Fibroblast of lung (primary cell): ENCODE measurements around the gene ATRNL1.
A peak's percentile ranks its signal among the peaks of the same experiment; 100 is the strongest.

Experiments used
- EZH2 ChIP-seq: IDR thresholded peaks from 2 replicates; pipeline ENCODE4 v1.5.1; 2012; ENCODE audit warnings: low read length, control low read depth, mild to moderate bottlenecking; ENCODE audit errors: missing control alignments
- TF ChIP-seq, protein P1 (sequence below), 2 donors: IDR thresholded peaks in 1 of 2; conservative IDR thresholded peaks in 1 of 2; 1 replicate in 1 of 2; 2 replicates in 1 of 2; pipeline ENCODE4 v1.5.1; 2011 to 2012; ENCODE audit warnings: low read length in 2 of 2, control low read depth in 1 of 2, inconsistent platforms in 1 of 2, low read depth in 1 of 2, mild to moderate bottlenecking in 1 of 2

DNA sequence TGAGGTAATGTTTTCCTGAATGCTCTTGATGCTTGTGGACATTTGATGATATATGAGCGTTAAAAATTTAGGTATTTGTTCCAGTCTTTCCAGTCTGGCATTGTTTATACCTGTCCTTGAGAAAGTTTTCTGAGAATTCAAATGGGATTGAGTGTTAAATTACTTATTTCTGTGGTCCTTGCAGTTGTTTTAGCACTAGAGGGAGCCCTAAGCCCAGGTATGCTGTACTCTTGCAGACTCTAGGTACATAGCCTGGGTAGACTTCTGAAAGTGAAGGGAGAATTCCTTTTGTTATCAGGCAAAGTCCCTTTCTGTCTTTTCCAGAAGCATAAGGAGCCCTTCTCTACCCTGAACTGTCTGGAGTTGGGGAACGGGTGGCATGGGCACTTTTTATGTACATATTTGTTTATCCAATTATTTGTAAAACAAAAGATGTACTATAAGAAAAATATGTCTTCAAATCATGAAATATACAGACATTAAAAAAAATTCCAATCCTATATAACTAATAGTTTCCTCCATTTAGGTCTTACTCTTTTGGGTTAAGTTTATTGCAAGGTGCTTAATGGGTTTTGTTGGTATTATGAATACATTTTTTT is 262.1 kb downstream of the ATRNL1 start:
- TF ChIP-seq, protein P1, sequence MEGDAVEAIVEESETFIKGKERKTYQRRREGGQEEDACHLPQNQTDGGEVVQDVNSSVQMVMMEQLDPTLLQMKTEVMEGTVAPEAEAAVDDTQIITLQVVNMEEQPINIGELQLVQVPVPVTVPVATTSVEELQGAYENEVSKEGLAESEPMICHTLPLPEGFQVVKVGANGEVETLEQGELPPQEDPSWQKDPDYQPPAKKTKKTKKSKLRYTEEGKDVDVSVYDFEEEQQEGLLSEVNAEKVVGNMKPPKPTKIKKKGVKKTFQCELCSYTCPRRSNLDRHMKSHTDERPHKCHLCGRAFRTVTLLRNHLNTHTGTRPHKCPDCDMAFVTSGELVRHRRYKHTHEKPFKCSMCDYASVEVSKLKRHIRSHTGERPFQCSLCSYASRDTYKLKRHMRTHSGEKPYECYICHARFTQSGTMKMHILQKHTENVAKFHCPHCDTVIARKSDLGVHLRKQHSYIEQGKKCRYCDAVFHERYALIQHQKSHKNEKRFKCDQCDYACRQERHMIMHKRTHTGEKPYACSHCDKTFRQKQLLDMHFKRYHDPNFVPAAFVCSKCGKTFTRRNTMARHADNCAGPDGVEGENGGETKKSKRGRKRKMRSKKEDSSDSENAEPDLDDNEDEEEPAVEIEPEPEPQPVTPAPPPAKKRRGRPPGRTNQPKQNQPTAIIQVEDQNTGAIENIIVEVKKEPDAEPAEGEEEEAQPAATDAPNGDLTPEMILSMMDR (conservative IDR thresholded peaks at IDR 0.05 in 1 of 2, IDR thresholded peaks at IDR 0.05 in 1 of 2; ENCODE audit: low read depth in 1 of 2, low read length in 2 of 2) = peak; percentile 59 to 79
- no peak for TF ChIP-seq EZH2
